HG03457 (cell line): ENCODE data around the gene NOXA1.
"Not testable (repeated sequence)": the region's sequence is repeated elsewhere in the genome, so short reads cannot be mapped to it uniquely, and the experiment has no call there.

ENCODE experiments used
- ATAC-seq: cut with Tn5 transposase; IDR thresholded peaks from one replicate; pipeline ENCODE4 v1.9.1; 2021; ENCODE audit warnings: moderate number of reproducible peaks; ENCODE audit not compliant: unreplicated experiment

NOXA1 gene

GRCh38 chr9:137437691-137438590 is 14.7 kb downstream of the NOXA1 start:
- no peak for ATAC-seq

GRCh38 chr9:137438591-137439157 is 15.5 kb downstream of the NOXA1 start:
- ATAC-seq = no peak

GRCh38 chr9:137439158-137439714 is 16.0 kb downstream of the NOXA1 start:
- ATAC-seq = no peak

- ATAC-seq = no peak
Measured at GRCh38 chr9:137441289-137441934, 18.2 kb downstream of the NOXA1 start, which contains the start of gene ENTPD8. TSS of gene ENTPD8 (minus strand) at chr9:137441357. CDS start at chr9:137438285, 3,072 bp downstream.

GRCh38 chr9:137441935-137442321 is 18.7 kb downstream of the NOXA1 start:
- no peak for ATAC-seq

GRCh38 chr9:137444106-137444790 is 21.1 kb downstream of the NOXA1 start:
- no peak for ATAC-seq

GRCh38 chr9:137445275-137445807 is 22.1 kb downstream of the NOXA1 start:
- ATAC-seq = no peak

GRCh38 chr9:137445930-137446431 is 22.8 kb downstream of the NOXA1 start:
- no peak for ATAC-seq

GRCh38 chr9:137446851-137447471 is 23.8 kb downstream of the NOXA1 start:
- ATAC-seq = no peak

GRCh38 chr9:137447722-137448601 is 24.8 kb downstream of the NOXA1 start:
- no peak for ATAC-seq

- ATAC-seq = no peak
Measured at GRCh38 chr9:137448602-137448962, 25.4 kb downstream of the NOXA1 start.

GRCh38 chr9:137449081-137449844 is 26.1 kb downstream of the NOXA1 start:
- ATAC-seq = no peak

- ATAC-seq = no peak
Measured at GRCh38 chr9:137449931-137450538, 26.8 kb downstream of the NOXA1 start.

- ATAC-seq = not testable (repeated sequence)
Measured at GRCh38 chr9:137450539-137451222, 27.5 kb downstream of the NOXA1 start.

GRCh38 chr9:137451264-137452005 is 28.2 kb downstream of the NOXA1 start:
- not testable (repeated sequence) for ATAC-seq

- no peak for ATAC-seq
Measured at GRCh38 chr9:137452006-137452760, 29.0 kb downstream of the NOXA1 start.
